HG03354 (cell line): Measurements from ENCODE around the gene POLR1B.

Source experiments
- ATAC-seq: cut with Tn5 transposase; IDR thresholded peaks from one replicate; pipeline ENCODE4 v1.9.1; 2021; ENCODE audit warnings: mild to moderate bottlenecking; ENCODE audit not compliant: unreplicated experiment, poor library complexity, severe bottlenecking

Gene POLR1B

GRCh38 chr2:112540906-112541305, 1.4 kb upstream of the POLR1B start:
- no peak for ATAC-seq

GRCh38 chr2:112541315-112542122, 746 bp upstream of the POLR1B start:
- ATAC-seq: peak; percentile 74

- ATAC-seq: no peak
These were observed 858 bp downstream of the POLR1B start for GRCh38 chr2:112542984-112543661.

- no peak for ATAC-seq
These were observed 5.1 kb downstream of the POLR1B start for GRCh38 chr2:112547333-112547732.

DNA sequence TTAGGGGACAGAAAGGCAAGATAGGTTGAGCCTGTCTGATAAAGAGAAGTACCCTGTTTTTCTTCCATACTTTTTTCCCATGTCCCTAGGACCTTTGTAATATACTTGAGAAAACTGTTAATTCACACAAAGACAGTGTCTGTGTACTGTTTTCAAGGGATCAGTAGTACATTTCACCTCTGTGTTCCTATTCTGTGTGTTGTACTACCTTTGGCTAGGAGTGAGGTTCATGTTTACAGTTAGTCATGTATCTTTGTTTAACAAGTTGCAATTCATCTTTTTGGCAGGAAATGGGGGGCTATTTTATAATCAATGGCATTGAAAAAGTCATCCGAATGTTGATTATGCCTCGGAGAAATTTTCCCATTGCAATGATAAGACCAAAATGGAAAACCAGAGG, 6.7 kb downstream of the POLR1B start:
- no peak for ATAC-seq

DNA sequence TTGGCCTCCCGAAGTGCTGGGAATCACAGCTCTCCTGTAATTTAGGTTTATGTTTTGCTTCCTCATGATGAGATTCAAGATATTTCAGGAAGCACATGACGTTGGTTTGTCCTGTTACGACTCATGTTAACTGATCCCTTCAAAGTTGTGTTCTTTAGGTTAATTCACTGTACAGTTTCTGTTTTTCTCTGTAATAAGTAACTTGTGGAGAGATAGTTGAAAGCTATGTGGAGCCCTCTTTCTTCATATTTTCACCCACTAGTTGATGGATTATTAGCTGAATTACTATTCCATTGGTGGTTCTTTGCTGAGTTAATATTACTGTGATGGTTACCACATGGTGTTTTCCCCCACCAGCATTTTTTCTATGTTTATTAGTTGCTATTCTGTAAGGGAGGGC, 23.8 kb downstream of the POLR1B start:
- ATAC-seq: peak; percentile 82

DNA sequence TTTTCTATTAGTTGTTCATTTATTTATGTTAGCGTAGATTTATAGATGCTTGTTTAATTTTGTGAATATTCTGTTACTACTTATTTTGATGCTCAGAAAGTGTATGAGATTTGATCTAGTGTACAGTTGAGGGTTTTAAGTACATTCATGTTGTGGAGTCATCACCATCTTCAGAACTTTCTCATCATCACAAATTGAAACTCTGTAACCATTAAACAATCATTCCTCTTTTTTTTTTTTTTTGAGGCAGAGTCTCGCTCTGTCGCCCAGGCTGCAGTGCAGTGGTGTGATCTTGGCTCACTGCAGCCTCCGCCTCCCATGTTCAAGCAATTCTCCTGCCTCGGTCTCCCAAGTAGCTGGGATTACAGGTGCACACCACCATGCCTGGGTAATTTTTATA, 24.2 kb downstream of the POLR1B start:
- ATAC-seq: peak; percentile 48

GRCh38 chr2:112572005-112572404, 29.7 kb downstream of the POLR1B start:
- ATAC-seq: no peak

DNA sequence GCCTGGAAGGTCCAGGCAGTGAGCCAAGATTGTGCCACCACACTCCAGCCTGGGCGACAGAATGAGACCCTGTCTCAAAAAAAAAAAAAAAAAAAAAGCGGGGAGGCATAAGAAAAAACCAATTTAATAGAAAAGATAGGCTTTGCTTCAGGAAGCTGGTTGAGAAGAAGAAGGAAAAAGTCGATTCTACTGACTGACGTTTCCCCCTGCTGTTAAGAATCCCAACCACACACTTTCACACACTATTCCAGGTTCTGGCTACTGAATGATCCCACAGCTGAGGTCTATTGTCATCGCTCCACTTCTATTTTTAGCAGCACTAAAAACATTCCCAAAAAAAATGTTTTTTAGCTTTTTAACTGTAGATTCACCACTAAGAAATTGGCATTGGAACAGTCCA, 35.5 kb downstream of the POLR1B start:
- no peak for ATAC-seq

DNA sequence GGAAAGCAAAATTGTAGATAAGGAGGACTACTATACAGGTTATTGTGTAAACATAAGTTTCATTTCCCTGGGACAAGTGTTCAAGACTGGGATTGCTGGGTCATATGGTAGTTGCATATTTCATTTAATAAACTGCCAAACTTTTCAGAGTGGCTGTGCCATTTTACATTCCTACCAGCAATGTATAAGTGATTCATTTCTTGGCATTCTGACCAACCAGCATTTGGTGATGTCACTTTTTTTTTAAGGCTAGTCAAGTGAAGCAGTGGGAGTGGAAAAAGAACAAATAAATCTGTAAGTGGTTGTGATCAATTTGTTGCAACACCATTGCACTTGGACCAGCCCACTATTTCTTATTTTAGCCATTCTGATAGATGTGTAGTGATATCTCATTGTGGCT, 37.0 kb downstream of the POLR1B start:
- no peak for ATAC-seq

GRCh38 chr2:112580084-112580483, 37.8 kb downstream of the POLR1B start:
- ATAC-seq: no peak

DNA sequence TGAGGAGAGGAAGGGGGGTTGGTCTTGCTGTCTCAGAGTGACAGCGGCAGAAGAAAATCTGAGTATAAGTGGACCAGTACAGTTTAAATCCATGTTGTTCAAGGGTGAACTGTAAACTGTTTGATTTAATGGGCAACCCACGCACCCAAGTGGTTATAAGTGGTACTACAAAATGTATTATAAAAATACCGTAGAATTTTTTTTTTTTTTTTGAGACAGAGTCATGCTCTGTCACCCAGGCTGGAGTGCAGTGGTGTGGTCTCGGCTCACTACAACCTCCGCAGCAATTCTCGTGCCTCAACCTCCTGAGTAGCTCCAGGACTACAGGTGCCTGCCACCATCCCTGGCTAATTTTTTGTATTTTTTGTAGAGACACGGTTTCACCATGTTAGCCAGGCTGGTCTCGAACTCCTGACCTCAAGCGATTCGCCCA, 40.1 kb downstream of the POLR1B start:
- ATAC-seq: no peak

DNA sequence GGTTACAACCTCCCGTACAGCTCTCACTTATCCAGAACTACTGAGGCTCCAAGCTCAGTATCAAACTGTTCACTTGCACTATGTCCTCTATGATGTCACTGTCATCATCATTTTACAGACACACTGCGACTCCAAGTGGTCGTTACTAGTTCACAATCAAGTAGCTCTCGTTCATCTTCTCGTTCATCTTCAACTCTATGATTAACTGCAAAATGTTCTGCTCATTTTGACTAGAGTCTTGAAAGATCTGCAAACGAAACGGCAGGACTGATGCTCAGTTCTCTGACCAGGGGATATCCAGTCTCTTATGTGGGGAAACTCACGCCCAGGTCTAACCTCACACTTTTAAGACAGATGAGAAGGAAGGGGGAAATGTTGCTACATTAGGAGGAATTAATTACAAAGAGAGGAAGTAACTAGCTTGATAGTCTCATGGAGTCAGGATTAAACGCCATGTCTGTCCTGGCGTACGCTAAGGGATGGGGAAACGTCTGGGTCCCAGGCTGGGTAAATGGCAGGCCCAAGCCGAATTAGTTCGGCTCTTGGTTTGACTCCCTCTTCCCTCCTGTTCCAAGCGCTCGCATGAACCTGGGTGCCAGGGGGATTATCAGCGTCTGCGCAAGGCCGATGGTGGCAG, 41.4 kb downstream of the POLR1B start:
- ATAC-seq: no peak

DNA sequence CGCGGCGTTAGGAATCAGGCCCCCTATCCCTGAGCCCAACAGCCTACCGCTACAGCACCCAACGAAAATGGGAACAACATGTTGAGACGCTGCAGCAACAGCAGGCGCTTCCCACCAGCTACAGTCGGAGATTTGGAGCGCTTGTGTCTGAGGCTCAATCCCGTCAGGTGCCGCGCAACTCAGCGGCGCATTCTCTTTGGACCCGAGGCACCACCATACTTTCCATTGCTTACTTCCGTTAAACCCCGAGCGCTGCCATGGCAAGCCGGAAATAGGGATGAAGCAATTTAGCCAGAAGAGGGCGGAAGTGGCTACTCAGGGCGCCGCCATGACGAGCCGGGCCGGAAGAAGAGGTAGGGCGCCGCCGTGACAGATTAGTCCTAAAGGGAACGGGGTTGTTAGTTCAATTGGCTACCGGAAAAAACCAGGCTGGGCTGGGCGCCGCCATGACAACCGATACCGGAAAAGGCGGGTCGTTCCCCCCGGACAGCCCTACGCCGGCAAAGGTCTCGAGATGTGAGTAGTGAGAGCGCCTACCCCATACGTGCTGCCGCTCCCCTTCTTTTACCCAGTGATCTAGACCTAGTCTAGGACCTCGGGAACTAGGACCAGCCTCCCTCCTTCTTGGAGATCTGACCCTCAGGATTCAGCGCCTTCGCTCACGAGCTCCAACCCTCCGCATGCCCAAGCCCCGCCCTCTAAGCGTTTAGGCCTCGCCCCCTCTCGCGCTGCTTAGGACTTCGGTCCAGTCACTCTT, 42.0 kb downstream of the POLR1B start, which contains the start of gene CHCHD5:
Gene CHCHD5, plus strand, starts transcription at position 476 of the 757 bp plus-strand sequence. Its CDS starts 39 bp downstream, at position 515.
- peak; percentile 88 for ATAC-seq

DNA sequence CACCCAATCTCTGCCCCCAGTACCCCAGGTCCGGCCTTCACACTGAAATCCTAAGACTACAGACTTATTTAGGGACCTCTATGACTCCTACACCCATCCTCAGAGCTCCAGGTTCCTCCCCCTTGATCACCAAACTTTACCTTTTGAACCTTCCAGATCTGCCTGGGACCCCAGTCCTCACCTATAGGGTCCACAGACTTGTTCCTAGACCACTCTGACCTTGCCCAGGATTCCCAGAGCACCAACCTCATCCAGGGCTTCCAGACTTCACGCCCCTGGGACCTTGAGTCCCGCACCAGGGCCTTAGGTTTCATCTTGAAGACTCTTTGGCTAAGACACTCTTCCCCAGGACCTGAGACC, 42.6 kb downstream of the POLR1B start:
- no peak for ATAC-seq

DNA sequence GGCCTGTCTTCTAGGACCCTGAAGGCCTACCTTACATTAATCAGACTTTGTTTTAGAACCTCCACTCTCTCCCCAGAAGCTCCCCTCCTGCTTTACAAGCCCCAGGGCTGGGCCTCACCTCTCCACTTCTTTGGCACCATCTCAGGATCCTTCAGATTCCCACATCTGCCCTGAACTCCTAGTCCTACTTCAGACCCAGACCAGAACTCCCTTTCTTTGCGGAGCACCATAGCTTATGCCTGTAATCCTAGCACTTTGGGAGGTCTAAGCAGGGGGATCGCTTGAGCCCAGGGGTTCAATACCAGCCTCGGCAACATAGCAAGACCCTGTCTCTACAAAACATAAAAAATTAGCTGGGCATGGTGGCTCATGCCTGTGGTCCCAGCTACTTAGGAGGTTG, 43.1 kb downstream of the POLR1B start:
- ATAC-seq: no peak

DNA sequence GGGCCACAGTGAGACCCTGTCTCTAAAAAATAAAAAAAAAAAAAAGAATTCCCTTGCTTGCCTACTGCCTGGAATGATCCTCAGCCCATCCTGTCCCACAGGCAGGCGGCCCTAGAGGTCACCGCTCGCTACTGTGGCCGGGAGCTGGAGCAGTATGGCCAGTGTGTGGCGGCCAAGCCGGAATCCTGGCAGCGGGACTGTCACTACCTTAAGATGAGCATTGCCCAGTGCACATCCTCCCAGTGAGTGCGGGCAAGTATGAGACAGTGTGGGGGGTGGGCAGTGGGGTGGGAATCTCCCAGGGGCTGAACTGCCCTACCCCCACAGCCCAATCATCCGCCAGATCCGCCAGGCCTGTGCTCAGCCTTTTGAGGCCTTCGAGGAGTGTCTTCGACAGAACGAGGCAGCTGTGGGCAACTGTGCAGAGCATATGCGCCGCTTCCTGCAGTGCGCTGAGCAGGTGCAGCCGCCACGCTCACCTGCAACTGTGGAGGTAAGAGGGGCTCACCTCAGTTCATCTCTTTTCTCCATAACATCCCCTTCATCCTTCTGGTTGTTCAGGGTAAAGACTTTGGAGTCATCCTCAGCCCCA, 43.7 kb downstream of the POLR1B start:
- no peak for ATAC-seq

GRCh38 chr2:112588611-112589045, 46.4 kb downstream of the POLR1B start:
- ATAC-seq: no peak

DNA sequence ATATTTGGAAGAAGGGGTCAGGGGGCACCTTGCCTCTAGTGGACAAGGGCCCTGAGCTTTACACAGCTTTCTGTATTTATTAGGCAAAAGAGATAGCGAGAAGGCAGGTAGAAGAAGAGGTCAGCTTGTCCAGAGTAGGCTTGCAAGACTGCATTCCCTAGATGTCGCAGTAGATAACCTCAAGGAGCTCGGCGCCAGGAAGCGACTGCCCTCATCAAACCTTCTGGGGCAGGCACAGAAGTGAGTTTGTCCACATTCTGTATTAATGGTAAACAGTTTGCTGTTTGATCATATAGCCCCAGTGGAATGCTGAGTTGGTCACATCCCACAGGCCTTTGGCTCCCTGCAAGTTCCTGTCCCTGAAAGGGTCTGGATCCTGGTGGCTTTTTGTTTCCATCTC, 49.1 kb downstream of the POLR1B start:
- no peak for ATAC-seq

DNA sequence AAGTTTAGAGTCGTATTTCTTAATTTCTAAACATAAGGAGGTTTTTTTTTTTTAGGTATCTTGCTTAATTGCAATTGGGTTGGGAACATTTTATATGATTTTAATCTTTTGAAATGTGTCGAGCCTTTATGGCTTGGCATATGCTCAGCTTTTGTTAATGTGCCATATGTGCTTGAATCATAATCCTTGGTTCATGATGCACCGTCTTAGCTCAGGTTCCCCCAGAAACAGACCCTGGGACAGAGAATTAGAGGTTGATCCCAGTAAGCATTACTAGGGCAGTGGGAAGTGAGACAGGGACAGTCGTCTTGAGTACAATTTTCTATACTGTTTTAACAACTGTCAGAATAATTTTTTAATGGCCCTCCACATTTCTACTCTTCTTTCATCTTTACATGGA, 51.5 kb downstream of the POLR1B start:
- no peak for ATAC-seq
